Smooth muscle cell of bladder (primary cell): Measurements from ENCODE around the gene GRB14. TPM values are rescaled to one million over a fixed set of nuclear protein-coding genes. Genes with fewer than 3 reads are reported as not detected.

Experiments used
- total RNA-seq: library from RNA; depleted of rRNA; stranded (reverse); fragments of >200 nt; gene quantifications from 2 replicates; pipeline ENCODE4 v1.2.3, GENCODE V29; 2014

GRB14 gene
- total RNA-seq = 0.71 and 1.5 TPM in 2 replicates

DNA sequence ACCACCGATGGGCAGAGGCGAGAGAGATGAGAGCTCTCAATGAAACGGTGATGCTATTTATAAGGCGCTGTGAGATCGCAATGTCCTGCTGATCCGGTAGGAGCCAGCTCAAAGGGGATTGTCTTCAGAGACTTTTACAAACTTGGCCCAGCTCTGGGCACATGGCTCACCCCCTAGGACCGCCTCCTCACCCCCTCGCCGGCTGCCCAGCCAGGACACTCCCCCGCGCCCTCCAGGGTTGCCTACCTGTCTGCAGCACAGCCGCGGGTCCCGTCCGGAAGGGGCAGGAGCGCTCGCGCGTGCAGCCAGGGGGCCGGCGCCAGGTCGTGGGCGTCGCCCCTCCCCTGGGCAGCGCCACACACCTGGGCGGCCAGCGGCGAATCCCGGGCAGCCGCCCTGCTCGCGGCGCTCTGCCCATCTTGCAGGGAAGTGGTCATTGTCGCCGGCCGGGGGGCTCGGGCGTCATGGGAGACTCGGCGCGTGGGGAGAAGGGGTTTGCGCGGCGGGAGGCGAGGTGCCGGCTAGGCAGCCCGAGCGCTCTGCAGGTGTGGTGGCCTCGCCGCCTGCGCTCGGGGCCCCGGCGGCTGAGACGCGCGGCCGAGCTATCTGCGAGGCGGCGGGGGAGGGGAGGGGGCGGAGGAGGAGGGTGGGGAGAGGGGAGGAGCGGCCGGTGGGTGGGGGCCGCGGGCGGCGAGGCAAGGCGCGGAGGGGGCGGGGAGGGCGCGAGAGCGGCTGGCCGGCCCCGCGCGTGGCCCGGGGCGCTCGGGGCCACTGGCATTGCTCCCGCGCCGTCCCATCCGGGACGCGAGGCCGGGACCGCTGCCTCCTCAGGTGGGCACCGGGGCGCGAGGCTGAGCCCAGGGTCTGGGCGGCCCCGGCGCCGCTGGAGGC is at the start of gene GRB14:
Gene GRB14 (minus strand): TSS at position 610 of the 891 bp plus-strand sequence. CDS start 173 bp downstream, at position 437.

Other genes starting within 250 kb of the GRB14 start
- 4.4 and 8.0 TPM in 2 replicates for gene COBLL1, start 220.3 kb upstream of the GRB14 start, total RNA-seq